Right kidney (tissue), 1 donor: ENCODE results near the gene HSD17B3.

Experiments used
- DNase-seq: peaks from one replicate; pipeline ENCODE4 v3.0.0-alpha.2; 2016

Gene HSD17B3

DNA sequence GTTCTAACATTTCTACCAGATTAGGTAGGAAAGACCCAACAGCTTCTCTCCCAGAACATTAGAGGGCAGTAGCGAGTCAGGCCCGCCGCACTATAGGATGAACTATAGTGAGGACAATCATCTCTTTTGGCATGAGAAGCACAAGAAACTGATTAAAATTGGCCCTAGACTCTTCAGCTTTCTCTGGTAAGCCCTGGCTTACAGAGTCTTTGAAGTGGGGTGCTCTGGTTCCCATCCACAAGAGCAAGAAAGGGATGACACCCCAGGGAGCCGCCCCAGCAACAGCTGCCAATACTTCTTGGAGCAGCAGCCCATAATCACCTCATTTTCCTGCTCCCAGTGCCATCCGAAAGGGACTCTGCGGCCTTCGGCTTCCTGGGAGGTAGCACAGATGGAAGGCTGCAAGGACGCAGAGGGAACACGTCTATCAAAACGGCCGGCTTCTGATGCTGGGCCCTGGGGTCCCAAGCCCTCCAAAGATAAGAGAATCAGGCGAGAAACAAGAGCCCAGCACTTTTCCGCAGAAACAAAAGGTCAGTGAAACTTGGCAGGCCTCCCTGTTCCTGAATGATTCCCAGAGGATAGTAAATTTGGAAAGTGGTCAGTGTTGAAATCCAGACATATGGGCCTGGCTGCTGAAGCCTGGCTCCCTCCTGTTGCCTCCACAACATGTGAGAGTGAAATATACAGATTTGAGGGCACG lies 69.3 kb downstream of the HSD17B3 start:
- DNase-seq, result peak; percentile 61

DNA sequence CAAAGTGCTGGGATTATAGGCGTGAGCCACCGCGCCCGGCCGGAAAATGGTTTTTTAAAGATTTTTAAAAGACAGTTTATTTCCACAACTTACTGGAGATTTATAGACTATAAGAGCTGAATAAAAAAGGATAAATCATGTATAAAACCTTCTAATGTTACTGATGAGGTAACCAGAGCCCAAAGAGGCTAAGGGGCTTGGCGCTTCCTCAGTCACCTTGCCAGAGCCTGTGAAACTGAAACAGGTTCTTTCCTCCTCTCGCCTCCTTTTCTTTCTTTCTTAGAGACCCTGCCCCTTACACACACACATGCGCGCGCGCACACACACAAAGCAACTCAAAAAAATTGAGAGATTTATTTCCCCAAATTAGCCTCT lies 69.8 kb downstream of the HSD17B3 start:
- DNase-seq, result peak; percentile 12

DNA sequence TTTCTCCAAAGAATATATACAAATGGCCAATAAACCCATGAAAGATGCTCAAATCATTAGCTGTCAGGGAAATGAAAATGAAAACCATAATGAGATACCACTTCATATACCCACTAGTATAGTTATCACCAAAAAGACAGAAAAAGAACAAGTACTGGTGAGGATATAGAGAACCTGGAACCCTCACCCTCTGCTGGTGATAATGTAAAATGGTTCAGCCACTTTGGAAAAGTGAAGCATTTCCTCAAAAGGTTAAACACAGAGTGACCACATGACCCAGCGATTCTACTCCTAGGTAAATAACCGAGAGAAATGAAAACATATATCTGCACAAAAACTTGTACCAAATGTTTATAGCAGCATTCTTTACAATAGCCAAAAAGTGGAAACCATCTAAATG lies 72.0 kb downstream of the HSD17B3 start:
- no peak for DNase-seq

DNA sequence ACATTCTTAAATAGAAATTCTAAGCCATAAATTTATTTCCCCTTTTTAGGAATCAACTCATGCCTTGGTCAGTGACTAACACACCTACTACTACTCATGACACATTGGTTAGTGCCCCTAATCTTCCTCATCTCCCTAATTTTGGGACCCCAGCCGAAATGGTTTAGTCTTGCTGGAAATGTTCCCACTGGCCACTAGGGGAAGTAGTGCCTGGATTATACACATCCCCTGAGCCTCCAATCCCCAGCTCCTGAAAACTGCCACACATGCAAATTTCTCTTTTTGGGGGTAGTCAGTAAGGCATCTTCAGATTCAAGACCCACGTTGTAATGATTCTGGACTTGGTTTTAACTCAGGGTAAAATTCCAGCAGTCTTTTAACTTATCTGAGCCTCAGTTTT lies 79.8 kb downstream of the HSD17B3 start:
- DNase-seq, result no peak

DNA sequence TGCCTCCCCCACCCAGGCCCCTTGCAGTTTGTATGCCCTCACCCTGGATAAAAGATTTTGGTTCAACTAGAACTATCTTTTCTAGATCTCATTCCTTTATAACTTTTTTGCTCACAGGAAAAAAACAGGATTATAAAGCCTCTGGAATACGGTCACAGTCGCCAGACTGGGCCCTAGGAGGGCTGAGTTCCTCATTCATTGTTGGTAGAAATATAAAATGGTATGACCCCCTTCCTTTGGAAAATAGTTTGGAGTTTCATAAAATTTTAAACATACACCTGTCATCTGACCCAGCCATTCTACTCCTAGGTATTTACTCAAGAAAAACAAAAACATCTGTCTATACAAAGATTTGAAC lies 82.1 kb downstream of the HSD17B3 start:
- DNase-seq, result no peak

DNA sequence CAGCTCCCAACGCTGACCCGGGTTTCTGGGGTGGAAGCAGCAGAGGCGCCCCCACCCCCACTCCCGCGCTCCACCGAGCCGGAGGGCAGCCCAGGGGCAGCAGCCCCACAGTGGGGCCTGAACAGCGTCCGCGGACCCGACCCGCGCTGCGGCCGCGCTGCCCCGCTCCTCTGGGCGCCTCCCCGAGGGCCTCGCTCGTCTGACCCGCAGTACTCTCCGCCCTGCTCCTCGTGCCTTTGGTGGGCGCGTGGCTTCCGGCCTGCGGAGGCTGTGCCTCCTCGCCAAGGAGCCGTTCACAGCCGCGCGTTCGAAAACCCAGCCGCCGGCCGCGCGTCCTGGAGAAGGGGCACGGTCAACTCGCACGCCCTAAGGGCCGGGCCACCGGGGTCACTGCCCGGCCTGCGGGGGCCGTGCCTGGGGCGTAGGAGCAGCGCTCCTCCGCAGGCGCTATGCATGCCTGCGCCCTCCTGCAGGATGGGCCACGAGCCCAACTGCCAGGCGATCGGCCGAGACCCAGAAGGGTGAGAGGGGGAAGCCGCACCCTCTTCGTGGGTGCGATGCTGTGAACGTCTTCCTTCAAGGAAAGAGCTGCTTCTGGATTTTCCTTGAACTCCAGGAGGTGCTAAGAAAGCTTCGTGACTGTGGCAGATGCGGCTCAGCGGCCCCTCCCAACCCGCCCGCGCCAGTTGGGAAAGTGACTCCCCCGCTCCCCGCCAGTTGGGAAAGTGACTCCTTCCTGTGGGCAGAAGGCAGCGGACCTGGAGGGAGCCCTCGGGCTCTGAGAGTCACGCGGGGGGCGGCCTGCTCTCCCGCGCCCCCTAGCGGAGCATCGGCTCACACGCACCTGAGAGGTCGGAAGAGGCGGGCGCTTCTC lies 82.7 kb downstream of the HSD17B3 start:
- DNase-seq, result peak; percentile 64

DNA sequence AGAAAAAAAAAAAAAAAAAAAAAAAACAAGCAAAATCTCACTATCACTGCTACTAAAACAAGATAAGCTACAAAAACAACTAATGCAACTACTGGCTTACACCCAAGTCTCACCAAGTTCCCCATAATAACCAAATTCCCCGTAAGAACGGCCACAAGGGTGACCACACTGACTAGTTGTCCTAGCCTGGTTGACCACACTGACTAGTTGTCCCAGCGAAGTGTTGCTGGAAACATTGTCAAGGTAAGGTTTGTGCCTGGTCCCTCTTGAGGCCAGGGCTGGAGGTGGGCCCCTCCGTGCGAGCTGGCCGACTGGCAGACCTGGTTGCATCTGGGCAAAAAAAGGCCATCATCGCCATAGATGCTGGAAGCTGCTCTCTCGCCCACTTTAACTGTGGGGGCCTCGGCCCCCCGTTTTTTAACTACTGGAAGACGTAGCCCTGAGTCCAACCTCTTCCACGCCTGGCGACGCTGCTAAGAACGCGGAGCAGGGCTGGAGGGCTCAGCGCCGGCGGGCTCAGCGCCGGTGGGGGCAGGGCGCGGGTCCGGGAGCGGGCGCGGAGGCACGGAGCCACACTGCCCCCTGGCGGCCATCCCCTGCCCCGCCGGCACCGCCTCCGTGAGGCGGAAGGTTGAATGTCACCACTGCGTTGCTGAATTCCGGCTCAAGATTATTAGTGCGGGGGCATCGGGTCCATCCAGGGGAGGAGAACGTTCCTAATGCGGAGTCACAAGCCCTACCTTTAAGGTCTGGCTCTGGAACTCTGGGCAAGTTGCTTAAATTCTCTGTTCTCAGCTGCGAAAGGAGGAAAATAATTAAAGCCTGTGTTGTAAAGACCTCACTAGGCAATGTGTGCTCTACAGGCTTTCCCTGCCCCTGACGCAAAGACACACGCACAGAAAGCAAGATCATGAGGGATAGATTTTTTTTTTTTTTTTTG lies 84.0 kb downstream of the HSD17B3 start:
- DNase-seq, result peak; percentile 93

DNA sequence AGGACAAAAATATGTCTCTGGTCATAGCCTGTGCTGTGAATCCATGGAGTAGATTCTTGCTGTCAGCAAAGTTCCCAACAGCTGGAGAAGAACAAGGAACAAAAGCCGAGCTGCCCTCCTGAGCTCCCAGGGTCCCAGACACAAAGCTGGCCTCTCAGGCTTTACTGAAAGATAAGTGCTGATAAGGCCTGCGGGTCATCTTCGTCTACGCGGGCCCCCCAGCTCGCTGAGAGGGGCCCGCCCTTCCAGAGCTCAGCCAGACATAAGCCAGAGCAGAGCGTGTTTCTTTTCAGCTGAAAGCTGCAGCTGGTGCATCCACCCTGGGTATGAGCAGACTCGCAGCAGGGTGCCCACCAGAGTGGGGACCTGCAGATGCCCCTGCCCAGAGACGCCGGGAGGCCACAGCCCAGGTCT lies 84.7 kb downstream of the HSD17B3 start:
- DNase-seq, result peak; percentile 64

DNA sequence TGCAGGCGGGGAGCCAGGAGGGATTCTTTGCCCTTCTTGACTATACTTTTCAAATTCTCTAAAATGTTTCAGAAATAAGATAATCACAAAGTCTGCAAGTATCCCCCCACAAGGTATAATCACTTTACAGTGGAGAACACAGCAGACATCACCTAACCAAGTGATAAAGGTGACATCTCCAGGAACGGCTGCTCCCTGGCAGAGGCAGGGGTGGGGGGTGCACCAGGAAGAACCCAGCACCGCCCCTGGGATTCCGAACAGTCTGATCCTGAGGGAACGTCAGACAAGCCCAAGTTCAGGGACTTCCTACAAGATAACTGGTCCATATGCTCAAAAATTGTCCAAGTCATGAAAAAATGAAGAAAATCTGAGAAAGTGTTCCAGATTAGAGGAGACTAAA lies 85.4 kb downstream of the HSD17B3 start:
- DNase-seq, result no peak

DNA sequence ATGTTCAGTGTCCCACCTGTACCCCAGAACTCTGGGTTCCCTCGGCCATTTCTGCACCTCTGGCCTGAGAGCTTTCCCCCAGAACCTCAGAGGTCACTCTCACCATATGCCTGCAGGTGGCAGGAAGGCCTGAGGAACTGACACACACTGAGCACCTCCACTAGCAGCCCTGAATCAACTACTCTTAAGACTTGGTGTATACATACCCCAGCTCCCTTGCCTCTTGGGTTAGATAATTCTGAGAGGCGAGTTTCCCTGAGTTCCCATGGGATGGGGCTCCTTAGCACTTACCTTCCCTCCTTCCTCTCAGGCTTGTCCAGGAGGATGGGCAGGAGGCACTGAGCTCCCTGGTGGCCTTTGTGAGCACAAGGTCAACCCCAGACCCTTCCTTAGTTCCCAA lies 86.1 kb downstream of the HSD17B3 start:
- no peak for DNase-seq

DNA sequence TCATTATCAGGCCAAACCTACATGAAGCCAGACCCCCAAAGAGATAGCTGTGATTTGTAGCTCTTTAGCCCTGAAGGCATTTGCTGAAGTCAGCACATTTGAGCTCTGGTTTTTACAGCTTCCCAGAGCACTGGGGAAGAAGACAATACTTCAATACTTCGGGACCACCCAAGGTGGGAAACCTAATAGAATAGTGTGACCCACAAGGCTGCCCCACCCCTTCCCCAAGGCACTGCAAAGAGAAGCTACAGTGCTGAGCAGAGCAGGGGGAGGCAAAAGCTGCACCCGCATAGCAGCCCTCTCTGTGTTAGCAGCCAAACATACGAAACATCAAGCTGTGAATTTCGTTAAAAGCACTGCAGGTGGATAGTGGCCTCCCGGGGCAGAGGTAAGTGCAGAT lies 87.3 kb downstream of the HSD17B3 start:
- DNase-seq, result no peak

DNA sequence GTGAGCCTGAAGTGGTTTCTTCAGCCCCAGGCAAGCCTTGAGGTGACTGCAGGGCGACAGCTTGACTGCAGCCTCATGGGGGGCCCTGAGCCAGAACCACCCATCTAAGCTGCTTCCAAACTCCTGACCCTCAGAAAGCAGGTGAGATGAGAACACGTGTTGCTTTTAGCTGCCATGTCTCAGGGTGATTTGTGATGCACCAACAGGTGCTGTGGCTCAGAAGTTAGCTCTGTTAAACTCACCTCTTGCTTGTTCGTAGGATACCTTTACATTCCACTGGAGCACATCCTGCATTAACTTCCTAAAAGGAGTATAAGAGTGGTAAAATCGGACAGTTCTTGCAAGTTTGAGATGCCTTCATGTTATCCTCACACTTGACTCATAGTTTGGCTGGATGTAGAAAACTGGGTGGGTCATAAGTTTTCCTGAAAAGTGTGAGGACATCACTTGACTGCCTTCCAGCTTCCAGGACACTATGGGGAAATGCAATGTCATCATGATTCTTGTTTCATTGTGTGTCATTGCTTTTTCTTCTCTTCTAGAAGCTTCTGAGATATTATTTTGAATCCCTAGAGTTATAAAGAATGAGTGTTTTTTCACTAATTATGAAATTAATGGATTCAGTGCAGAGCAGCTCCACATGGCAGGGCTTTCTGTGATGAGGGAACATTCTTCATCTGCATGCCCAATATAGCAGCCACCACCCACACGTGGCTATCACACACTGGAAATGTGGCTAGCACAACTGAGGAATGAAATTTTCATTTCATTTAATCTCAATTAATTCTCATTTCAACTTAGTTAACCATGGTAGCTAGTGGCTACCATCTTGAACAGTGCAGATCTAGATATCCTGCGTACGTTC lies 92.3 kb downstream of the HSD17B3 start:
- no peak for DNase-seq

DNA sequence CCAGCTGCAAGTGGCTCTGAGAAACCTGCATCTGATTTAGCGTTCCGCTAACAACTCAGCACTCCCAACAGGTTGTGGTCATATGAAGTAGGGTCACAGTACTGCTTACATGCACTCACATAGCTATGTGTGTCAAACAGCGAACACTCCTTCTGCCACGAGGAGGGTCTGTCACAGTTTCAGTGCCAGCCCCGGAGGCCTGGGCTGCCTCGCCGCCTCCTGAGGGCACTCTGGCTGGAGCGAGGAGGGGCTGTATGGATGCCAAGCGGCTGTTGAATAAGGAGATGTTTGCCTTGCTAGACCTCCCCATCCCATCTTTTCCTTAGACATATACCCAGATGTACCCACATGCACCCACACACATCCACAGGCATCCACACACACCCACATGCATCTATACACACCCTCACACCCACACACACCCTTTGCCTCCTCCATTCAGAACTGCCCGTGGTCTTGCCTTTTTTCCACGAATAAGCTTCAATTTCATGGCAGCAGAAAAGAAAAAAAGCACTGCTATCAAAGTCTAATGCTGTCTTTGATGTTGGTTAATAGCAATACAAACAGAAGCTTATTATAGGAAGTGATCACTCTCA lies 95.7 kb downstream of the HSD17B3 start:
- DNase-seq, result no peak

DNA sequence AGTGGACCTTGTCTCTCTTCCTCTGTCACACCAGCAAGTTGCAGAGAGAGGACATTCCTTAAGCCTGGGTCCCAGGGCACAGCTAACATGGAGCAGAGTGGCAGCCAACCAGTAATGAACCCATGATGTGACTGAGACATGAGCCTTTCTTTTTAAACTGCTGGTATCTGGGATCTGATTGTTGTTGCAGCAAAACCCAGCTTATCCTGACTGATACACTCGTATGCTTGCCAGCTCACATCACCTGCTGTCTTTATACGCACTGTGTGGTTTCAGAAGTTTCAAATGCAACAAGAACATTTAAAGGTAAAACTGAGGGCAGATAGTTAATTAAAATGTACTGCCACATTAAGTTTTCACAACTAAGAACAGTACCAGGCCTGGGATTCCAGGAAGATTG lies 97.1 kb downstream of the HSD17B3 start:
- DNase-seq, result no peak

DNA sequence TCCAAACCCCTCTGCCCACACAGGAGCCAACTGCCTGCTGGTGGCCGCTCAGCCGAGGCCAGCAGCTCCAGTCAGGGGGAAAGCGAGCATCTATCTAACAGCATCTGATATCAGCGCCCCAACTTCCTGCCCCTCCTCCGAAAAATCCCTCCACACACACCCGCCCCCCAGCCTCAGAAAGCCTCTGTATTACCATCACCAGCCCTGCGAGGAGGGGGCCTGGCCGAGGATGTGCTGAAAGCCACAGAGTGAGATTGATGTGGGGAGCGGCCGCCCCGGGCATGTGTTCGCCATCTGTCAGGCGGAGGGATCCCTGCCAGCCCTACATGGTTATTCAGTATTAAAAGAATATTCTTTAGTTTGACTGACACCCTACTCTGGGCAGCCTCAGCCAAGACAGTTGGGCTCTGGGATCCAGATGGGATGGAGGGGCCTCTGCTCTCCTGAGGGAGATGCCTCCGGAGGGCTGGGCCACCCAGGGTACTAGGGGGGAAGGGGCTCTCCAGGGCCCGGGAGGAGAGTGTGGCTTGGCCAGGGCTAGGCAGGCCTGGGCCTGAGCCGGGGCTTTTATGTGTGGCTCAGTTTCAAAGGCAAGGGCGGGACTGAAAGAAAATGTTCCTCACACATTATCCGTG lies 98.0 kb downstream of the HSD17B3 start:
- DNase-seq, result no peak

DNA sequence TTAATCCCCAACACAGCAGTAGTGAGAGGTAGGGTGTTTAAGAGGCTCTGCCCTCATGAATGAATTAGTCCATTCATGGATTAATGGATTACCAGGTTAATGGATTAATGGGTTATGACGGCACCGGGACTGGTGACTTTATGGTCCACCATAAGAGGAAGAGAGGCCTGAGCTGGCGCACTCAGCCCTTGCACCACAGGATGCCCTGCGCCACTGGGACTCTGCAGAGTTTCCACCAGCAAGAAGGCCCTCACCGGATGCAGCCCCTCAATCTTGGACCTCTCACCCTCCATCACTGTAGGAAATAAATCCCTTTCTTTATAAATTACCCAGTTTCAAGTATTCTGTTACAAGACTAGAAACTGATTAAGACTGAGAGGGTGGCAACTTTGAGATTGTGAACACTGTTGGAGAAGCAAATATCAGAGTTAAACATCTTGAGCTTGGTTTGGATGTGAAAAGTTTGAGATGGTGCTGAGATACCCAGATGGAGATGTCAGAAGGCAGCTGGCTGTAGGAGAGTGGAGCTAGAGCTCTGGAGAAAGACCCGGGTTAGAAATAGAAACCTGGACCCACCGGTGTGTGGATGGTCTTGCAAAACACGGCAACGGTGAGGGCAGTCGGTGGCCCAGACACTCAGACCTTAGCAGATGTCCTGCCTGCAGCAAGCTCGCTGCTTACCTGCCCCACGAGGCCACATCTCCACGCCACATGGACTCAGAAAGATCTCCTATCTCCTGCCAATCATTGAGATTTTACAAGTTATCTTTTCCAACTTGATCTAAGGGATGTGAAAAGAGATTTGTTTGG lies 98.8 kb downstream of the HSD17B3 start:
- DNase-seq, result no peak

DNA sequence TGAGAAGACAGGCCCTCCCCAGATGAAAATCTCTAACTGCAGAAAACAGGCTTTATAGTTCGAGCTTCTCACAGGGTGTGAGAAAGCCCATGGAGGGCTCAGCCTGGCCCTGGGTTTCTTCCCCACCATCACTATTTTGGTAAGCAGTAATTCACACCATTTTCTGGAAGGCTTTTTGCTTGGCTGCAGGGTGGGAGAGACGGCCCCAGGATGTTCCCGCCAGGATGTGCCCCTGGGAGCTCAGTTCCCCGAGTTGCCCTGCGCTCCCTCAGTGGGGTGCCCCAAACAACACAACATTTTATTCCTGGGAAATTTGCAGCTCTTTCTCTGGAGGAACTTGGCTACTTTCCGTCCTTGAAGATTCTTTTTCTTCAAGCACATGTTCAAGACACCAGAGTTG lies 100.8 kb downstream of the HSD17B3 start:
- DNase-seq, result no peak

DNA sequence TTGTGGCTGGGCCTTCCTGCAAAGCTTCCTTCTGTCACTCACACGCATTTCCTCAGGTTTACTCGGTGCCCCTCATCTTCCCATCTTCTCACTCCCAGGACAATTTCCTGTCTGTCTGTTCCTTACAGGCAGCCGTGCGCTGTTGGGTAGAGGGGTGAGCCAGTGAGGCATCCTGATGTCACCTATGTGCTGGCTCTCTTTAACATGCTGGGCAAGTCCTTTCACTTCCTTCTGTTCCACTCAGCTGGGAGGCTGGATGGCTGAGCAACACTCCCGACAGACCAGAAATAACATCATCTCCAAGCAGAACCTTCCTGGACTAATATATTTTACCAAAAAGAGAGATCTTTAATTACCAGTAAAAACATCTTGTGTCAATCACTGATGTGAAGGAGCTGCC lies 103.0 kb downstream of the HSD17B3 start:
- DNase-seq, result no peak

DNA sequence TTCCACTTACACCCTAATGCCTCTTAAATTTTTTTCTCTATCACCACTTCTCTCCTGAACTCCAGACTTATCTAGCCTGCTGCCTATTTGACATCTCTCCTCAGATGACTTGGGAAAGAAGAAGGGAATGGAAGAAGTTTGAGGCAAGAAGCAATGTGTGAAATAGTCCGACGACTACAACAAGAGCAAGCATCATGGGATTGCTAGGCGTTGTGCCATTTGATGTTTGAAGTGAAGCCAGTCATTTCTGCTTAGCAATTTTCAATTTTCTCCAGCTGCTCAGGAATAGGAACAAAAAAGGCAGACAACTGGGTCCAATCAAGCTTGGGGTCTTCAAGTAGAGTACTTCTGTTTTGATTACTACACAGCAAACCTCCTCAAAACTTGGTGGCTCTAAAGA lies 106.4 kb downstream of the HSD17B3 start:
- no peak for DNase-seq

DNA sequence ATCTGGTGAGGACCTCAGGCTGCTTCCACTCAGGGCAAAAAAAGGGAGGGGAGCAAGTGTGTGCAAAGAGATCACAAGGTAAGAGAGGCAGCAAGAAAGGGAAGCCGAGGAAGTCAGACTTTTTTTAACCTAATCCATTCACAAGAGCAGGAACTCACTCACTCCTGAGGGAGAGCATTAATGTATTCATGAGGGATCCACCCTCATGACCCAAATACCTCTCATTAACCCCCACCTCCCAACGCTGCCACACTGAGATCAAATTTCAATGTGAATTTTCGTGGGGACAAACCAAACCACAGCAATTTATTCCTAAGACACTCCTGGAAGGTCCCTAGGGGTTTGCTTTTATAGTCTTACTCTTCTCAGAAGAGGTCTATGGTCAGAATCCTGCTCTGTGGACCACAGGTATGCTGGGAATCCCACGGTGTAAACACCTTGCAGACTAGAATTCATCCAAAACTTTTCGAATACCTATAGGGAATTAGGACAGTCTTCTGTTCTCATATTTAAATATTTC lies 108.7 kb downstream of the HSD17B3 start:
- DNase-seq, result no peak
